Right atrium auricular region (tissue), 2 donors: ENCODE data around the gene SLC7A10. TPM values are rescaled to one million over a fixed set of nuclear protein-coding genes. Genes with fewer than 3 reads are reported as not detected.

ENCODE experiments used
- DNase-seq: peaks from one replicate; pipeline ENCODE4 v3.0.0-alpha.2; 2019; ENCODE audit warnings: low spot score
- H3K27ac ChIP-seq, 2 donors: fragments of 200-600 bp; sonication (generic); 1 replicate in 1 of 2; 2 replicates in 1 of 2; pipeline ENCODE4 v1.5.1; 2016 to 2019
- H3K27me3 ChIP-seq, 2 donors: fragments of 200-600 bp; sonication (generic); one replicate each; pipeline versions ENCODE4 v1.5.1 to v1.6.0; 2017 to 2019
- H3K36me3 ChIP-seq: fragments of 200-600 bp; sonication (generic); one replicate; pipeline ENCODE4 v1.5.1; 2016
- H3K4me1 ChIP-seq, 2 donors: fragments of 200-600 bp; sonication (generic); one replicate each; pipeline versions ENCODE4 v1.5.1 to v1.6.0; 2017 to 2019
- H3K4me3 ChIP-seq, 2 donors: fragments of 200-600 bp; sonication (generic); 1 replicate in 1 of 2; 2 replicates in 1 of 2; pipeline ENCODE4 v1.5.1; 2017 to 2019; ENCODE audit warnings: mild to moderate bottlenecking in 1 of 2, moderate library complexity in 1 of 2
- H3K9me3 ChIP-seq, 2 donors: fragments of 200-600 bp; sonication (generic); one replicate each; pipeline ENCODE4 v1.5.1; 2019
- total RNA-seq, 2 donors: library from RNA; depleted of rRNA; stranded (reverse); fragments of >200 nt; gene quantifications; one replicate each; pipeline ENCODE4 v1.1.0, GENCODE V29; 2016
- TF ChIP-seq, protein P1 (sequence below), 2 donors: fragments of 200-600 bp; sonication (generic); IDR thresholded peaks; one replicate each; pipeline ENCODE4 v1.5.1; 2019; ENCODE audit warnings: antibody characterized with exemption in 2 of 2

SLC7A10 gene
- total RNA-seq, 2 donors from 2014 or later = 0.79 TPM; not detected in 1

- H3K4me3 ChIP-seq = no peak overlapping the region
- TF ChIP-seq, protein P1, sequence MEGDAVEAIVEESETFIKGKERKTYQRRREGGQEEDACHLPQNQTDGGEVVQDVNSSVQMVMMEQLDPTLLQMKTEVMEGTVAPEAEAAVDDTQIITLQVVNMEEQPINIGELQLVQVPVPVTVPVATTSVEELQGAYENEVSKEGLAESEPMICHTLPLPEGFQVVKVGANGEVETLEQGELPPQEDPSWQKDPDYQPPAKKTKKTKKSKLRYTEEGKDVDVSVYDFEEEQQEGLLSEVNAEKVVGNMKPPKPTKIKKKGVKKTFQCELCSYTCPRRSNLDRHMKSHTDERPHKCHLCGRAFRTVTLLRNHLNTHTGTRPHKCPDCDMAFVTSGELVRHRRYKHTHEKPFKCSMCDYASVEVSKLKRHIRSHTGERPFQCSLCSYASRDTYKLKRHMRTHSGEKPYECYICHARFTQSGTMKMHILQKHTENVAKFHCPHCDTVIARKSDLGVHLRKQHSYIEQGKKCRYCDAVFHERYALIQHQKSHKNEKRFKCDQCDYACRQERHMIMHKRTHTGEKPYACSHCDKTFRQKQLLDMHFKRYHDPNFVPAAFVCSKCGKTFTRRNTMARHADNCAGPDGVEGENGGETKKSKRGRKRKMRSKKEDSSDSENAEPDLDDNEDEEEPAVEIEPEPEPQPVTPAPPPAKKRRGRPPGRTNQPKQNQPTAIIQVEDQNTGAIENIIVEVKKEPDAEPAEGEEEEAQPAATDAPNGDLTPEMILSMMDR (IDR thresholded peaks at IDR 0.05) = no peak
- peaks cover 0 to 12% of the 10 kb centered on the region in 2 donors for H3K4me1 ChIP-seq
- H3K36me3 ChIP-seq = no peaks in the 10 kb centered on the region
- H3K9me3 ChIP-seq = no peaks in the 10 kb centered on the region
- DNase-seq = no peak
- no peaks in the 10 kb centered on the region for H3K27me3 ChIP-seq
- no peak overlapping the region for H3K27ac ChIP-seq
These were observed 29.0 kb downstream of the SLC7A10 start for GRCh38 chr19:33196446-33197193.

GRCh38 chr19:33195645-33196347 lies 29.9 kb downstream of the SLC7A10 start:
- no peaks in the 10 kb centered on the region for H3K27me3 ChIP-seq
- H3K36me3 ChIP-seq = no peaks in the 10 kb centered on the region
- H3K4me1 ChIP-seq = peaks cover 0 to 12% of the 10 kb centered on the region in 2 donors
- H3K9me3 ChIP-seq = no peaks in the 10 kb centered on the region
- H3K27ac ChIP-seq = no peak overlapping the region
- H3K4me3 ChIP-seq = peak overlapping the region in 1 of 2 donors; percentile 66
- TF ChIP-seq, protein P1 (IDR thresholded peaks at IDR 0.05) = no peak
- DNase-seq = no peak

GRCh38 chr19:33194886-33195644 lies 30.6 kb downstream of the SLC7A10 start:
- H3K4me1 ChIP-seq = peaks cover 0 to 12% of the 10 kb centered on the region in 2 donors
- peak overlapping the region; percentile 41 to 42 for H3K27ac ChIP-seq
- H3K4me3 ChIP-seq = peak overlapping the region; percentile 53 to 66
- no peaks in the 10 kb centered on the region for H3K9me3 ChIP-seq
- H3K36me3 ChIP-seq = no peaks in the 10 kb centered on the region
- TF ChIP-seq, protein P1 (IDR thresholded peaks at IDR 0.05) = no peak
- no peaks in the 10 kb centered on the region for H3K27me3 ChIP-seq
- no peak for DNase-seq

GRCh38 chr19:33194532-33194885 lies 31.1 kb downstream of the SLC7A10 start:
- H3K36me3 ChIP-seq = no peaks in the 10 kb centered on the region
- peak overlapping the region; percentile 53 to 66 for H3K4me3 ChIP-seq
- peaks cover 0 to 12% of the 10 kb centered on the region in 2 donors for H3K4me1 ChIP-seq
- TF ChIP-seq, protein P1 (IDR thresholded peaks at IDR 0.05) = no peak
- no peaks in the 10 kb centered on the region for H3K27me3 ChIP-seq
- H3K27ac ChIP-seq = peak overlapping the region; percentile 41 to 42
- DNase-seq = no peak
- no peaks in the 10 kb centered on the region for H3K9me3 ChIP-seq

- H3K4me3 ChIP-seq = peak within 1 kb of the TSS; percentile 53 to 66
- H3K36me3 ChIP-seq = no peaks in the 10 kb centered on the region
- peaks cover 0 to 12% of the 10 kb centered on the region in 2 donors for H3K4me1 ChIP-seq
- TF ChIP-seq, protein P1 (IDR thresholded peaks at IDR 0.05) = no peak
- H3K9me3 ChIP-seq = no peaks in the 10 kb centered on the region
- DNase-seq = no peak
- no peaks in the 10 kb centered on the region for H3K27me3 ChIP-seq
- H3K27ac ChIP-seq = peak within 1 kb of the TSS; percentile 41 to 42
These were observed 31.7 kb downstream of the SLC7A10 start, which contains the start of gene LRP3 for GRCh38 chr19:33193865-33194362. Gene LRP3 (plus strand): TSS chr19:33194330. CDS start chr19:33194786, 456 bp downstream.
